Right renal pelvis (tissue), 4 donors: ENCODE data around the gene C11orf68. TPM values are rescaled to one million over a fixed set of nuclear protein-coding genes. Genes with fewer than 3 reads are reported as not detected.
A peak's percentile ranks its signal among the peaks of the same experiment; 100 is the strongest.

Experiments
- DNase-seq, 4 donors: peaks; one replicate each; pipeline ENCODE4 v3.0.0-alpha.2; 2013; ENCODE audit warnings: low read depth in 4 of 4, low spot score in 3 of 4, missing footprints in 1 of 4
- polyA plus RNA-seq, 4 donors: library from polyadenylated mRNA; unstranded; fragments of 120-200 nt; gene quantifications; one replicate each; pipeline ENCODE4 v1.2.1, GENCODE V29; 2013; ENCODE audit not compliant: insufficient read length in 4 of 4

C11orf68 gene
- polyA plus RNA-seq, 4 donors = 37.3 to 46.8 (median 42.2) TPM

DNA sequence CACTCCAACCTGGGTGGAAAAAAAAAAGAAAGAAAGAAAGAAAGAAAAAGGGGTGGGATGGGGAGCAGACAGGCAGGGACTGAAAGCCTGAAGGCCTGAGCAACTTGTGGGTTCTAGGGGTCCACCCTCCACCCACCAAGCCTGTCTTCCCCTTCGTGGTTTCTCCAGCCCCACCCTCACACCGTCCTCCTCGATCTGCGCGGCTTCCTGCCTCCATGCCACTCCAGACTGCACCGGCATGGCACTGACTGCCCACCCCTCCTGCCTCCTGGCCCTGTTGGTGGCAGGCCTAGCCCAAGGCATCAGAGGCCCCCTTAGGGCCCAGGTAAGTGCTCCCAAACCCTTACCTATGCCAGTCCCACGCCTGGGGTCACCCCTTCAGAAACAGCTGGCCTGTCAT is 39.2 kb downstream of the C11orf68 start, which contains the start of gene CTSW:
TSS of gene CTSW (plus strand) at position 221 of the 400 bp plus-strand sequence. CDS start at position 239, 18 bp downstream.
- DNase-seq = no peak

DNA sequence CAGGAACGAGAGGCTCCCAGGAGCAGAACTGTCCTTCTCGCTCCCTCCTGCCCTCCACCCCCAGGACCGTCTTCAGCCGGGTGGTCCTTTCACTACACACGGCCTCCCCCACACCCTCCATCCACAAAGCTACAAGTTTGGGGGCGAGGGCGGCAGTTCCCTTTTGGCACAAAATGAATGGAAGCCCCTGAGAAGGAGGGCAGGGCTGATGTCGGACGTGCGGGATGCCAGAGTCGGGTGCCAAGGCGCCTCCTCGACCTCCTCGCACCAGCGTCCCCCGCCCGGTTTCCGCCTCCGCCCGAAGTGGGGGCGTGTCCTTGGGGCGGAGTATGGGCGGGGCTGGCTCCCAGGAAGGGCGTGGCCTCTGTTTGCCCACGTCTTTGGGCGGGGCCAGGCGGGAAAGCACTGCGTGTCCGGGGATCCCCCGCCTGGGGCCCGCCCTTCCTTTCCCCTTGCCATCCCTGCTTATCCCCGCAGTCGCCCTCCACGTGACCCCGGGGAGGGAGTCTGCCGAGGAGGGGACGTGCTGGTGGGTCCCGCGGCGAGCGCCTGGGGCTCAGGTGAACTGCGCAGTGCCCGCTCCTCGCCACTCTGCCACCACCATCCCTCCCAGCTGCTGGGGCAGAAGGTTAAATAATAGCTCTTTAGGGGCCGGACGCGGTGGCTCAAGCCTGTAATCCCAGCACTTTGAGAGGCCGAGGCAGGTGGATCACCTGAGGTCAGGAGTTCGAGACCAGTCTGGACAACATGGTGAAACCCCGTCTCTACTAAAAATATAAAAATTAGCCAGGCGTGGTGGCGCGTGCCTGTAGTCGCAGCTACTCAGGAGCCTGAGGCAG is 45.3 kb downstream of the C11orf68 start:
- peak in 1 of 4 donors; percentile 88 for DNase-seq

DNA sequence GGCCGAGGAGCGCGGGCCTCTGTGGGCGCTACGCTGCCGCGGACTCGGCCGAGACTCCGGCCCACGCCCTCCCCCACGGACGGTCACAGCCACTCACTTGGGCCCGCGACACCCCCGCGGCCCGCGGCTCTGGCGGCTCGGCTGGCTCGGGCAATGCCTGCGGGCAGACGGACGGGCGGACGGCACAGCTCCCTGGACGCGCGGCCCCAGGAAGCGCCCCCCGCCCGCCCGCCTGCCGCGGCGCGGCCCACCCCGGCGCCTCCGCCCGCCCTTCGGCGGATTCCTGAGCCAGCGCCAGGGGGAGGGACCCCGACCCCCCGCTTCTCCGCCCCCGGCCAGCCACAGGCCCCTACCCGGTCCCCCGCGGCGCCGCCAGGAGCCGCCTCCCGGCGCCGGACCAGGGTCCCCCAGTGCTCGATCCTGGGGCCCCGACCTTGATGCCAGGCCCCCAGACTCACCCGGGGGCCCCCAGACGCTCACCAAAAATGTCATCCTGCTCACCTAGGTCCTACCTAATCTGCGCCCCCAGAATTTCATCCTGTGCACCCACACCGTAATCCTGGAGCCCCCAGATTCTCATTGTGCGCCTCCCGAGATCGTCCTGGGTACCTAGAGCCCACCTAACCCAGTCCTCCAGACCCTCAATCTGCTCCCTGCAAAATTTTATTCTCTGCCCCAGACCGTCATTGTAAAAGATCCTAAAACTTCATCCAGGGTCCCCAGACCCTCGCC is 46.1 kb downstream of the C11orf68 start, which contains the start of gene EFEMP2:
TSS of gene EFEMP2 (minus strand) at position 215 of the 732 bp plus-strand sequence. CDS start 446 bp downstream, outside the sequence.
- DNase-seq = no peak

DNA sequence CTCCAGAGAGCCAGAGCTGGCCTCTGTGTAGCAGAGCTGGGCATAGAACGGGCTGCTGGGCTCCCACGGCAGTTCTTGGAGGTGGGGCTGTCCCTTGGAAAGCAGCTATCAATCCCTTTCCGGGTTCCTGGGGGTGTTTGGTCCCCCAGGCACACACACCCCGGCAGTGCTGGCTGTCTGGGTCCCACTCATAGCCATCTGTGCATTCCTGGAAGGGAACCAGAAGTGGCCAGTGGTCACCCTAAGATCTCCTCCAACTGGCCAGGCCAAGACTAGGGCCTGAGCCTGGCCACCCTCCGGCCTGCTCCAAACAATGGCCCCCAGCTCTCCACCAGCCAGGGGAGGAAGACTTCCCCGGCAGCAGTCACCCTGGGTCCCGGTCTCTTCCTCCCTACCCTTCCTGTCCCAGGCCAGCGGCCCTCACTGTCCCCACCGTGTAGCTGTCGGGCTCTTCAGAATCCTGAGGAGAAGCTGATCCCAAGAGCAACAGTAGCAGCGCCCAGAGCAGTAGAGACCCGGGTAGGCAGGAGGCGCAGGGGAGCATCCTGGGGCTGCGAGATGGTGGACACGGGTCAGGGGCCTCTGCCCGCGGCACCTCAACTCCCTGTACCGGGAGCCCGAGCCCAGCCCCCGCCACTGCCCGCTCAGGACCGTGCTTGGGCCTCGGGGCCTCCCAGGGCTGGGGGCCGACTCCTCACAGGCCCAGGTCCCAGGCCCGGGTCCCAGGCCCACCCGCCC is 46.9 kb downstream of the C11orf68 start:
- no peak for DNase-seq

DNA sequence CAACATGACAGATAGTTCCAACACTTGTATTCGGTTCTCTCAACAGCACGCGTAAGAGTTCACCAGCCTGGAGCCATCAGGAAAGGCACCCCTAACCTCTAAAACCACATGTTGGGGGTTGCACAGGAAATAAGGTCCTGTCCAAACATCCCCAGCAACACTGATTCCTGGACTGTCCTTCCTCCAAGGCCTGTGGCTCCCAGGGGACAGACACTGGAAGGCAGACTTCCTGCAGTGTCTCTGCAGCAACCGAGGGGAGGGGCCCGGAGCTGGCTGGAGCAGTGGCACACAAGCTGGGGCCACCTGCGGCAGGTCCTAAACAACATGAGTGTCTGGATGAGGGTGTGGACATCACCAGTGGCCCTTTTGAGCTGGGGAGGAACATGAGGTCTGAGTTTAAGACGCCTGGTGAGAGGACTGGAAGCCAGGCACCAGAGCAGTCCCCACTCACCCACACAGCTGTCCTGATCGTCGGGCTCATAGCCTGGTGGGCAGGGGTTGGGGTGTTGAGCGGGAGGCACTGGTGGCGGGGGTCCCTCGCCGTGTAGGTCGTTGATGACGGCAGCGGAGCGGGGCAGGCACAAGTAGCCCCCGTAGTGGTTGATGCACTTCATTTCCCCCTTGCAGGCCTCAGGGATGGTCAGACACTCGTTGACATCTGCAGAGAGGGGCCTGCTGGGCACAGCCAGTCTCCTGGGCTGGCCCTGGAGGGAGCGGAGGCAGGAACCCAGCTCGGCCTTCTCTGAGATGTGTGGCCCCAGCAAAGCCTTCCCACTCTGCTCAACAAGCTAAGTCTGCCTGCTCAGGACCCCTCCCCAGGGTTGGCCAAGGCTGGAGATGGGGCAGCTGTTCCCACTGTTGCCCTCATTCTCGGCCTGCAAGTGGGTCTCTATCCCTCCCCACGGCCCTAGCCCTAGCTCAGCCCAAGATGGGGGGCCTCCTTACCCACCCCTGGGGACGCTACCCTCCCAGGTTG is 47.9 kb downstream of the C11orf68 start:
- no peak for DNase-seq

DNA sequence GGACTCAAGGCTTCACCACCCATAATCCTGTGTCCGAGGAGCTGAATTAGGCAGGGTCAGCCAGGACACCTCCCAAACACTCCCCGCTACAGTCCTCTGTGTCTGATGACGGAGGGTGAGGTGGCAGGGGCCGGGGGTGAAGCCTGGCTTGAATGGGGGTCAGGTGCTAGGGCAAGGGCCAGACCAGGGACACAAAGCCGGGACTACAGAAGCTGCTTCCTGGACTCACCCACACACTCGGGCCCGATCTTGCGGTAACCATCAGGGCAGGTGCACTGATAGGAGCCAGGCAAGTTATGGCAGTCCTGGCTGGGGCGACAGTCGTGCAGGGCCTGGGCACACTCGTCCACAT is 48.6 kb downstream of the C11orf68 start:
- no peak for DNase-seq

DNA sequence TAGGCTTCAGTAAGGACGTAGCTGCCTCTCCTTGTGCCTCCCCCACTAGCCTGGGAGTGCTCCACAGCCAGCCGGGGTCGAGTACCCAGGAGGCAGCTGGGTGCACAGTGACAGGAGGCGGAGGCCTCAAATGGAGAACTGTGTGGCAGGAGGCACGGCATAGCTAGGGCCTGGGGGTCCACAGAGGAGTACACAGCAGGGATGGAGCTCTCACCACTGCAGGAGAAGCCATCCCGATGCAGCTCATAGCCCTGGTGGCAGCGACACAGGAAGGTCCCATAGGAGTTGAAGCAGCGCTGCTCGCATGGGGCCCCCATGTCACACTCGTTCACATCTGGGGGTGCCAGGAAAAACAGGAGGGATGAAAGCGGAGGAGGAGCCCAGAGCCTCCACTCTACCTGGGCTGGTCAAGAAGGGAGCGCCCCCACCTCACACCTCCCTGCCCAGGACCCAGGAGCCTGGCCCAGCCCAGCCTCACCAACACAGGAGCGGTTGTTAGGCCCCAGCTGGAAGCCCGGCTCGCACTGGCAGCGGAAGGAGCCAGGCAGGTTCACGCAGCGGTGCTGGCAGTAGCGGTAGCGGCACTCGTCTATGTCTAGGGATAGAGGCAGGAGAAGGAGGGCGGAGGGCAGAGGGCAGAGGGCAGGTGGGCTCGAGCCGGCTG is 49.1 kb downstream of the C11orf68 start:
- no peak for DNase-seq

DNA sequence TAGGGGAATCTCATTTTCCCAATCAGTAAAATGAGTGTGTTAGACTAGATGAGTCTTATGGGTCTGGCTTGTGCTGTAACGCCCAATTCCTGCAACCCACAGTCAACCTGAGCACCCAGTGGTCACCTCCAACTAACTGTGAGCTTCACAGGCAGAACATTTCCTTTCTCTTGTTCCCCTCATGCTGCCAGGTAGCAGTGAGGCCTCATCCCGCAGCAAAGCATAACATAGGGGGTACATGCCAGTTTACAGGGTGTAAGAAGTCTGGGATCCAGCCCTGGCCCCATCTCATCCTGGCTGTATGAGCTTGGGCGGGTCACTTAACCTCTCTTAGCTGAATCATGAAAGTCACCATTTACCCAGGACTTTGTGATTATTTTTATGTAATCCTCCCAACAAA is 50.0 kb downstream of the C11orf68 start:
- DNase-seq = no peak

DNA sequence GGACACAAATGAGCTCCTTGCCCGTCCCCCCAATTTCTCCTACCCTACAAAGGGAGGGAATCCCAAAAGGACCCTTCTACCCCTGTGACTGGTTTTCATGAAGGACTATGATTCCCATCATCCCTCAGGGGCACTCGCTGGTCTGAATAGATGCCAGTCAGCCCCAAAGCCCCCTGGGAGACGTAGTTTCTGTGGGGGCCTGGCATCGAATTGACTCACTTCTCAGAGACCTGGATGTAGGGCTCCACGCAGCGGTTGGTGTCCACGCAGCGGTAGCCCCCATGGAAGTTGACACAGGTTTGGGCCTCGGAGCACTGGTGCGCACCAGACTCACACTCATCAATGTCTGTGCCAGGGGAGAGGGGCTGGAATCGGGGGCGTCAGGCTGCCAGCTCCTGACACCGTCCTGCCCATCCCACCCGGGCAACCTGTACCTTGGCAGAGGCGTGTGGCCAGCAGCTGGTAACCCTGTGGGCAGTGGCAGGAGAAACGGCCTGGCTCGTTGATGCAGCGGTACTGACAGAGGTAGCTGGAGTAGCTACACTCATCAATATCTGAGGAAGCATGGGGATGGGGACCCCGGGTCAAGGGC is 50.7 kb downstream of the C11orf68 start:
- DNase-seq = no peak

DNA sequence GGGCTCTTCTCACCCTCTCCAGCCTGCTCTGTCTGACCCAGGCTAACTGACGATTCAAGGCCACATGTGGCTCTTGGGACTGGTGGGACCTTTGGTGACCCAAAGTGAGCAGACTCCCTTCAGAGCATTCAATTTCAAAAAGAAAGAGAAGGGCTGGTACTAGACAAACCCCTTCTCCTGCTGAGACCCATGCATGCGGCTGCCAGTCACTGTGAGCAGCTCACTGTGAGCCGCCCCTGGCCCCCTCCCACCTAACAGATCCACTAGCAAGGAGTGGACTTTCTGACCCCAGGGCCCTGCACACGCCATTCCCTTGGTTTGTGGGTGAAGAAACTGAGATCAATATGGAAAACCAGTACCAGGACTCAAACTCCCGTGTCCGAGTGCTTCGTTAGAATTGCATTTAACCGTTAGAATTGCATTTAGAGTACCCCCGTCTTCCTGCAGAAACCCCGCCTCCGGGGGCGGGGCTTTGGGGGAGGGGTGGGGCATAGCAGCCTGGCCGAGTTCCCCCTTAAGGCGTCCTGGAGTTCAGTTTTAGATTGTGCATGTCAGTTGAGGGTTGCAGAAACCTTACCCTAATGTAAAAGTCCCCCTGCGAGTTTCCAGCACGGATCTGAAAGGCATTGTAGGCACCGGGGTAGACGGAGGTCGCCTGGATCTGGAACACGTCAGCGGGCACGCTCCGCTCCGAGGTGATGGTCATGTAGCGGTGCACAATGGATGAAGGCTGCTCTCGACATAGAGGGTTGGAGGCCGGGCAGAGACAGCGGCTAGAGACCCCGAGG is 51.4 kb downstream of the C11orf68 start:
- no peak for DNase-seq

Other genes with a start within 250 kb of the C11orf68 start
- 10 to 100 TPM; 68.9 to 74.1 (median 71.6) TPM for gene KAT5, start 206.8 kb downstream of the C11orf68 start, polyA plus RNA-seq
- gene RNASEH2C, start 198.3 kb downstream of the C11orf68 start, polyA plus RNA-seq = 10 to 100 TPM; 34.0 to 52.9 (median 40.1) TPM
- 1 to 10 TPM; 6.0 to 9.5 (median 6.4) TPM for gene AP5B1, start 138.1 kb downstream of the C11orf68 start, polyA plus RNA-seq
- gene OVOL1, start 132.0 kb downstream of the C11orf68 start, polyA plus RNA-seq = 10 to 100 TPM; 11.1 to 13.7 (median 12.2) TPM
- gene SNX32, start 85.1 kb downstream of the C11orf68 start, polyA plus RNA-seq = 1 to 10 TPM; 1.4 to 3.5 (median 2.6) TPM
- gene CFL1, start 60.9 kb downstream of the C11orf68 start, polyA plus RNA-seq = 100 to 1,000 TPM; 733 to 795 (median 777) TPM
- 10 to 100 TPM; 46.6 to 56.8 (median 49.3) TPM for gene MUS81, start 58.6 kb downstream of the C11orf68 start, polyA plus RNA-seq
- 100 to 1,000 TPM in 2 of 4 donors, 10 to 100 TPM in 2; 94.9 to 134 (median 107) TPM for gene EFEMP2, start 46.3 kb downstream of the C11orf68 start, polyA plus RNA-seq
- 1 to 10 TPM in 2 of 4 donors, under 1 TPM in 2; 0.65 to 1.8 (median 0.92) TPM for gene CTSW, start 39.2 kb downstream of the C11orf68 start, polyA plus RNA-seq
- 100 to 1,000 TPM in 2 of 4 donors, 10 to 100 TPM in 2; 90.9 to 107 (median 100) TPM for gene FIBP, start 30.6 kb downstream of the C11orf68 start, polyA plus RNA-seq
- 10 to 100 TPM in 1 of 4 donors, 1 to 10 TPM in 3; 7.9 to 16.9 (median 8.9) TPM for gene CCDC85B, start 28.4 kb downstream of the C11orf68 start, polyA plus RNA-seq
- under 1 TPM; 0.17 to 0.28 (median 0.21) TPM for gene FOSL1, start 18.7 kb downstream of the C11orf68 start, polyA plus RNA-seq
- gene DRAP1, start 364 bp upstream of the C11orf68 start, polyA plus RNA-seq = 100 to 1,000 TPM in 1 of 4 donors, 10 to 100 TPM in 3; 70.0 to 113 (median 76.4) TPM
- gene TSGA10IP, start 26.4 kb upstream of the C11orf68 start, polyA plus RNA-seq = under 1 TPM in 3 of 4 donors, not detected in 1; 0.14 to 0.30 (median 0.18) TPM
- 10 to 100 TPM; 45.9 to 57.4 (median 50.3) TPM for gene SART1, start 42.7 kb upstream of the C11orf68 start, polyA plus RNA-seq
- gene EIF1AD, start 83.1 kb upstream of the C11orf68 start, polyA plus RNA-seq = 10 to 100 TPM; 26.6 to 30.8 (median 28.4) TPM
- 100 to 1,000 TPM; 248 to 308 (median 286) TPM for gene BANF1, start 83.4 kb upstream of the C11orf68 start, polyA plus RNA-seq
- not detected for gene CST6, start 92.9 kb upstream of the C11orf68 start, polyA plus RNA-seq
- gene CATSPER1, start 107.4 kb upstream of the C11orf68 start, polyA plus RNA-seq = under 1 TPM in 1 of 4 donors, not detected in 3; 0.01 TPM
- 1 to 10 TPM; 4.8 to 7.4 (median 5.2) TPM for gene GAL3ST3, start 130.1 kb upstream of the C11orf68 start, polyA plus RNA-seq
- 100 to 1,000 TPM; 227 to 235 (median 230) TPM for gene SF3B2, start 133.3 kb upstream of the C11orf68 start, polyA plus RNA-seq
- gene PACS1, start 151.2 kb upstream of the C11orf68 start, polyA plus RNA-seq = 10 to 100 TPM; 40.1 to 54.4 (median 45.4) TPM